Sigmoid colon (tissue), 4 donors: ENCODE results near the gene AAMDC.

Experiments used
- EP300 ChIP-seq, 4 donors: sonication (generic); formaldehyde crosslinking; IDR thresholded peaks; one replicate each; pipeline ENCODE4 v1.6.1; 2017; ENCODE audit warnings: antibody characterized with exemption in 4 of 4
- POLR2A ChIP-seq, 2 donors: fragments of 450-650 bp; IDR thresholded peaks; one replicate each; pipeline ENCODE4 v1.6.1; 2016; ENCODE audit warnings: antibody characterized with exemption in 2 of 2, mild to moderate bottlenecking in 2 of 2, moderate library complexity in 2 of 2
- TF ChIP-seq, protein P1 (sequence below), 4 experiments: fragments of 450-650 bp in 3 of 4; fragments of 200-600 bp in 1 of 4; IDR thresholded peaks; one replicate each; pipeline ENCODE4 v1.5.1; 2016 to 2019; ENCODE audit warnings: antibody characterized with exemption in 4 of 4, mild to moderate bottlenecking in 3 of 4, moderate library complexity in 2 of 4

DNA sequence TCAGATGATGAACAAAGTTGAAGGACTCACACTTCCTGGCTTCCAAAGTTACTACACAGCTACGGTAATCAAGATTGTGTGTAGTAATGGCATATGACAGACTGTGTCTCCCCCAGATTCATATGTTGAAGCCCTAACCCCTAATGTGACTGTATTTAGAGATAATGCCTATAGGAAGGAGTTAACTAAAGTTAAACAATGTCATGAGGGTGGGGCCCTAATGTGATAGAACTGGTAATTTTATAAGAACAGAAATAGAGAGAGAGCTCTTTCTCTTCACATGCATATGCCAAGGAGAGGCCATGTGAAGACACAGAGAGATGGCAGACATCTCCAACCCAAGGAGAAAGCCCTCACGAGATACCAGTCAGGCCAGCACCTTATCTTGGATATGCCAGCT lies 8.0 kb downstream of the AAMDC start:
- TF ChIP-seq POLR2A (IDR thresholded peaks at IDR 0.05) (no peak), EP300 (IDR thresholded peaks at IDR 0.05) (no peak)
- TF ChIP-seq, protein P1, sequence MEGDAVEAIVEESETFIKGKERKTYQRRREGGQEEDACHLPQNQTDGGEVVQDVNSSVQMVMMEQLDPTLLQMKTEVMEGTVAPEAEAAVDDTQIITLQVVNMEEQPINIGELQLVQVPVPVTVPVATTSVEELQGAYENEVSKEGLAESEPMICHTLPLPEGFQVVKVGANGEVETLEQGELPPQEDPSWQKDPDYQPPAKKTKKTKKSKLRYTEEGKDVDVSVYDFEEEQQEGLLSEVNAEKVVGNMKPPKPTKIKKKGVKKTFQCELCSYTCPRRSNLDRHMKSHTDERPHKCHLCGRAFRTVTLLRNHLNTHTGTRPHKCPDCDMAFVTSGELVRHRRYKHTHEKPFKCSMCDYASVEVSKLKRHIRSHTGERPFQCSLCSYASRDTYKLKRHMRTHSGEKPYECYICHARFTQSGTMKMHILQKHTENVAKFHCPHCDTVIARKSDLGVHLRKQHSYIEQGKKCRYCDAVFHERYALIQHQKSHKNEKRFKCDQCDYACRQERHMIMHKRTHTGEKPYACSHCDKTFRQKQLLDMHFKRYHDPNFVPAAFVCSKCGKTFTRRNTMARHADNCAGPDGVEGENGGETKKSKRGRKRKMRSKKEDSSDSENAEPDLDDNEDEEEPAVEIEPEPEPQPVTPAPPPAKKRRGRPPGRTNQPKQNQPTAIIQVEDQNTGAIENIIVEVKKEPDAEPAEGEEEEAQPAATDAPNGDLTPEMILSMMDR (IDR thresholded peaks at IDR 0.05), result no peak
